Globus pallidus (tissue), 1 donor: ENCODE measurements around the gene MYO7B.

ENCODE experiments used
- DNase-seq: peaks from one replicate; pipeline ENCODE4 v3.0.0-alpha.2; 2015; ENCODE audit warnings: low spot score

Gene MYO7B

DNA sequence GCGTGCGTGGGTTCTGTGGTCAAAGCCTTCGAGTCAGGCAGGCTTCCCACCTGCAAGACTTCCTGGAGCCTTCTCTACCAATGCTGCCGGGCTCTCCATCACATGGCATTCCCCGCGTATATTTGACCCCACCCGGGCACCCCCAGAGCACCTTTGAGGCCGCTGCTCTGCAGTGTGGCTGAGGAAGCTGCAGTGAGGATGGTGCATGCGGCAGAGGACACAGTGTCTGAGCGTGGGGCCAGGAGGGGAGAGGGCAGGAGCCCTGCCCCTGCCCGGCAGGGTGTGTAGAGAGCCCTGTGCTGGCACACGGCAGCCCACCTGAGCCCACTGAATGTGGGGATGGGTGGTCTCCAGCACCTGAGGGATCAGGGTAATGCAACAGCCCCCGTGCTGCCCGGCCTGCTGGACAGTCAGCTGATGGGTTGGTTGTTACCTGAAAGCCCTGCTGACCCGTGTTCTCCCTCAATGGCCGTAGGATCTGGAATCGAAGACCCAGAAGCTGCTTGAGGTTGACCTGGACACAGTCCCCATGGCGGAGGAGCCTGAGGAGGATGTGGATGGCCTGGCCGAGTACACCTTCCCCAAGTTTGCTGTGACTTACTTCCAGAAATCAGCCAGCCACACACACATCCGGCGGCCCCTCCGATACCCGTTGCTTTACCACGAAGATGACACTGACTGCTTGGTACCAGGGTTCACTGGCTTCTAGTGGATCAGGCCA is 73.7 kb downstream of the MYO7B start:
- no peak for DNase-seq

DNA sequence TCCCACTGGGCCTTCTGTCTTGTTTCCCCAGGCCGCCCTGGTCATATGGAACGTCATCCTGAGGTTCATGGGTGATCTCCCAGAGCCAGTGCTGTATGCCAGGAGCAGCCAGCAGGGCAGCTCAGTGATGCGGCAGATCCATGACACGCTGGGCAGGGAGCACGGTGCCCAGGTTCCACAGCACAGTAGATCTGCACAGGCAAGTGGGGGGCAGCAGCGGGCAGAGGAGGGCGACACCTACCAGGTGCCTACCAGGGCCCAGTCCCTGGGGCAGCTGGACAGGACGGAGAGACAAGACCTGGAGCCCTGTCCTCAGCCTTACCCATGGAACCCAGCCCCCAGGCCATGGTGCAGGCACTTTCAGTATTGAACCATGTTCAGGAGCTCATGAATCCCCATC is 74.3 kb downstream of the MYO7B start:
- no peak for DNase-seq

DNA sequence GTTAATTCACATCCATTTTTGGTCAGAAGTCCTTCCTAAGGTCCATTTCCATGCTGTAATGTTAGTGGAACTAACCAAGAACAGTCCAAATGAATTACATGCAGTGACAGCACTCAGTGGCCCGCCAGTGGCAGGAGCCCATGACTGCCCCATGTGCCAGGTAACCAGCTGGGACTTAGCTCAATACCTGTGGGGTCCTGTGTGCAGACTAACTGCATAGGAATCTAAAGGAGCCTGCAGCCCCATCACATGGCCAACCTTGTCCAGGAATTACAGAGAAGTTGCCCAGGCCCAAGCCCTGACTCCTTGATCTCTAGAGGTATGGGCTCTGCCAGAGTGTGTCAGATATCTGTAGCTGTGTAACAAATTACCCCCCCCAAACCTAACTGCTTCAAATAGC is 75.1 kb downstream of the MYO7B start:
- no peak for DNase-seq

DNA sequence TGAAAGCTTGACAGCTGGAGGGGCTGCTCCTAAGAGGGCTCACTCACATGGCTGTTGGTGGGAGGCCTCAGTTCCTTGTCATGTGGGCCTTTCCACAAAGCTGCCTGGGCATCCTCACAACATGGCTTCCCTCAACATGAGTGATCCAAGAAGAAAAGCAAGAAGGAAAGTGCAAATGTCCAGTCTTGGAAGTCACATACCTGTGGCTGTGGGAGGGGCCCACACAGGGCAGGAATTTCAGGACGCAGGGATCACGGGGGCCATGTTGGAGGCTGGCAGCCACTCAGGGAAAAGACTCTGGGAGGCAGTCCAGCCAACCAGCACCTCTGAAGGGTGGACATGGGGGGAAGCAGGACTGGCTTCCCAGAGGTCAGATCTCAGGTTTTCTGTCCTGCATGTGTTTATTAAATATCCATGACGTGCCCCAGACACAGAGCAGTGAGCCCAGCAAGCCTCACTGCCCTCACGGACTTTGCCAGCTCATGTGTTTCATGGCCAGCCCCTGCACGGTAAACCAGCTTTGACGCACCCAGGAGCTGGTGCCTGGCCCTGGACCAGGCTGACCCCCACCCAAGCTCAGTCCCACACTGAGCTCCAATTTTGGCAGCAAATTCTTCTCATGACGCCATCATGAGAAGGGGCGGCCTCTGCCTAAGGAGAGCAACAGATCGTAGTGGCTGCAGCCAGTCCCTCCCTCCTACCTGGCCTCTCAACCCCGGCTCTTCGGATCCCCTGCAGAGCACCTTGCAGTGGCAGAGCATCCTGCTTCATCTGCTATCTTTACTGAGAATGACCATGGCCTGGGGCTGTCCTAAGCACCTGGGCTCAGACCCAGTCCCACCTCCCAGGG is 75.8 kb downstream of the MYO7B start:
- no peak for DNase-seq

DNA sequence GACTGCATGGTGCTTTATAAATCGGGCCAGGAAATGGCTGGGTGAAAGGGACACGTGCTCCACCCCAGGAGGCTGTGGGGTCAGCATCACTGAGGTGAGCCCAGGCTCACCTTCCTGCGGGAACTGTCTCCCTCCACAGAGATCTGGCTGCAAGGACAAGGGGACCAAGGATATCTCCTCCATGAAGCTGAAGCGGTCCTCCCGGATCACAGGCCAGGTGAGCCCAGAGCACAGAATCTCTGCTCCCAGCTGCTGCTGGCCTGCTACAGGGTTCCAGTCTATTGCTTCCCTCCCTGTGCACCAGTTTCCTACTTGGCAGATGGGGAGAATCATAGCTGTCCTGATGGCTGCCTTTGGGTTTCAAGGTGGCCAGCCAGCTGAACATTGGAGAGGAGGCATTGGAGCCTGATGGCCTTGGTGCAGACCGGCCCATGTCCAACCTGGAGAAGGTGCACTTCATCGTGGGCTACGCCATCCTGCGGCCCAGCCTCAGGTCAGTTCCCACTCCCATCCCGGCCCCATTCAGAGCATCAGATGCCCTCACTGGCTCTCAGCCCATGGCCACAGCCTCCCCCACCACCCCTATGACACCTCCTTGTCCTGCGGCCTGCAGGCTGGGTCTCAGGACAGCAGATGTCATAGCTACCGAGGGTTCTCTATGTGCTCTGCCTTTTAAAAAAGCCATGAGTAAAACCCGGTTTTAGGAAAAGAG is 76.8 kb downstream of the MYO7B start:
- DNase-seq: no peak

DNA sequence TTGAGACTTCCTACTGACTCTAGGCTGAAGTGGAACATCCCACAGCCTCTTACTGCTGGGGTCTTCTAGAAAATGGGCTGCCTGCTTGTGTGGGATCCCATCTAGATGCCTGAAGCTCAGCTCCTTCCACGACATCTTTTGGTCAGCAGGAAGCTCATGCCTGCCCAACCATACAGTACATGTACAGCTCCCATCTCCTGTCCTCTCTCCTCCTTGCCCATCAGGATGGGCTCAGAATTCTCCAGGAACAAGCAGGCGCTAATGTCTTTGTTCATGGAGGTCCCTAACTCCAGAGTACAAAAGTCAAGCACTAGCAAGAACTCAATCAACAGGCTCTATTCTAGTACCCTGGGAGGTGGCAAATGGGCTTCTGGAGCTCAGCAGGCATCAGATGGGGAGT is 78.8 kb downstream of the MYO7B start:
- no peak for DNase-seq

DNA sequence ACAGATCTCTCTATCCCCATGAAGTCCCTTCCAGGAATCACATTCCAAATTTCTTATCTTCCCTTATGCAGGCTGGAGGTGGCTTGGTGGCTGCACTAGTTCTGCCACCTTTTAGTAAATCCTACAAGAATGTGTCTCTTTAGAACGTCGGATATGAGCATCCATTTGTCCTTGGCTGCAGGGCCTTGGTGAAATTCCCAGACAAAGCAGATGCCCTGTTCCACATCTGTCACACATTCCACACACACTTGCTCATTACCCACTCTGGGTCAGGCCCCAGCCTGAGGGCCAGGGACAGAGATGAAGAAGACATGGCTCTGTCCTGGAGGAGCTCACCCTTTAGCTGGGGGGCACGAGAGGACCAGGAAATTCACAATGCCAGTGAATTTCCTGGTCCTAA is 79.2 kb downstream of the MYO7B start:
- no peak for DNase-seq

DNA sequence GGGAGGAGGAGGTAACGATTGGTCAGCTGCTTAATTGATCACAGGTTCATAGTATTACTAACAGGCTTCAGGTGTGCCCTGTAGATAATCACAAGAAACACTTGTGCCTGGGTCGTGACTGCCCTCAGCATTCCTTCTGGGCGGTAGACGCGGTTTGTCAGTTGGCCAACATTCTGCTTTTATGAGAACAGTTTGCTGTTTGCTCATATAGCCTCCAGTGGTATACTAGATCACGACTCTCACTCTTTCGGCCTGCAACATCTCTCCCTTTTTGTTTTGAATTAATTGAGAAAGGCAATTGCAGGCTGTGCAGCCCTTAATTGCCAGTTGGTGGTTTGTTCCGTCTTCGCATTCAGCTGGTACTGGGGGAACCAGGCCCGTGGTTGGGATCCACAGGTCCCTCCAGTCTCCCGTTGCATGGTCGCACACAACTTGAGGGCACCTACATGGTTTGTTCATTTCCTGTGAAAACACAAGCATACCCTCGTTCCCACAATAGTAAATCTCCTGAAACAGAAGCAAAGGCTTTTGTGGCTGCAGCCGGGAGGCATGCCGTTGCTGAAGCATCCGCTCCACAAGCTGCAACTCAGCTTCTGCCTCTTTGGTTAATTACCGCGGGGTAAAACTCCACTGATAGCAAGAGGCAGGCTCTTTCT is 80.2 kb downstream of the MYO7B start:
- DNase-seq: no peak

DNA sequence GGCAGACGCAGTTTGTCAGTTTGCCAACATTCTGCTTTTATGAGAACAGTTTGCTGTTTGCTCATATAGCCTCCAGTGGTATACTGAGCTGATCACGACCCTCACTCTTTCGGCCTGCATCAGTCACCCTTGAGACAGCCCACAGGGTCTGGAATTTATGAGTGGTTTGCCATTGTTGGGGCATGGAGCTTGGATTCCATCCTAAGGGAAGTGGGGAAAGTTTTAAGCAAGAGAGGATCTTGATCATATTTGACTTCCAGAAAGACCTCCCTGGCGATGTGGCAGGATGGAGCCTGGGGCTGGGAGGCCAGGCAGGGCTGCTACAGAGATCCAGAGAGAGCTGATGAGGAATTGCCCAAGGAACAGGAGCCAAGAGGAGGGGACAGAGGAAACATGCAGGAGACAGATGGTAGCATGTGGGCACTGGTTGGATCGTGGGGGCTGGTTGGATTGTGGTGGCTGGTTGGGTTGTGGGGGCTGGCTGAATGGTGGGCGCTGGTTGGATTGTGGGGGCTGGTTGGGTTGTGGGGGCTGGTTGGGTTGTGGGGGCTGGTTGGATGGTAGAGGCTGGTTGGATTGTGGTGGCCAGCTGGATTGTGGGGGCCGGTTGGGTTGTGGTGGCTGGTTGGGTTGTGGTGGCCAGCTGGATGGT is 83.2 kb downstream of the MYO7B start:
- no peak for DNase-seq

DNA sequence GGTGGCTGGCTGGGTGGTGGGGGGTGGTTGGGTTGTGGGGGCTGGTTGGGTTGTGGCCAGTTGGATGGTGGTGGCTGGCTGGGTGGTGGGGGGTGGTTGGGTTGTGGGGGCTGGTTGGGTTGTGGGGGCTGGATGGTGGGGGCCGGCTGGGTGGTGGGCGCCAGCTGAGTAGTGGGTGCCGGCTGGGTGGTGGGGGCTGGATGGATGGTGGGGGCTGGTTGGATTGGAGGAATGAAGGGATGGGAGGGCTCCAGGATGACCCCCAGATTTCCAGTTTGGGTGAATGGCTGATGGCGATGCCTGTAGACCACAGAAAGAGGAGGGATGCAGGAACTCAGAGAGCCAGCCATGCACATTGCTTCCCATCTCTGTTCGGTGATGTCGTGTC is 83.7 kb downstream of the MYO7B start:
- DNase-seq: no peak

DNA sequence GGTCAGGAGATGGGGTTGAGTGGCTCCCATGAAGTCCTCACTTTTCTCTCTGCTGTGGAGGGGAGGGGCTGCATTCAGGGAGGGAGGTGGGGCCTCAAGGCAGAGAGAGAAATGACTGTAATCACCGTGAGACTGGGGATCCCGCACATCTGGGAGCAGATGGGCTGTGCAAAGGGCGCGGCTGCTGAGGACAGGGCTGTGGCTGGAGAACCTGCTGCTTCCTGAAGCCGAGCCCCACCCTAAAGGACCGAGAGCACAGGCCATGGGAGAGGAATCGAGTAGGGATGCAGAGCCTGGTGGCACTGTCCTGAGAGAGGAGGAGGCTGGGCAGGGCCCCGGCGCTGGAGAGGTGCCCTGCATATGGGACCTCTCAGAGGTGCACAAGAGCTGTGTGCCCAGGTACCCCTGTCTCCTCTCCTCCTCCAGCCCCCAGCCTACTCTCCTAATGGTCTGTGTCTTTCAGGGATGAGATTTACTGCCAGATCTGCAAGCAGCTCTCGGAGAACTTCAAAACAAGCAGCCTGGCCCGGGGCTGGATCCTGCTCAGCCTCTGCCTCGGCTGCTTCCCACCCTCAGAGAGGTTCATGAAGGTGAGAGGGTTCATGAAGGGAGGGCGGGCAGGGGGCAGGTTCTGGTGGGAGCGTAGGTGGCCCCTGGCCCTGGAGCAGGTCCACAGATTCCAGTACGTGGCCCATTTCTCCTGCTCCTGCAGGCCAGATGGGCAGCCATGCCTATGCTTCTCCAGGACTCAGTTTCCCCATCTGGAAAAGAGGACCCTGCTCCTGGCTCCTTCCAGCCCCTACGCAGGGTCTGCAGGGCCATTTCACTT is 84.6 kb downstream of the MYO7B start:
- no peak for DNase-seq

DNA sequence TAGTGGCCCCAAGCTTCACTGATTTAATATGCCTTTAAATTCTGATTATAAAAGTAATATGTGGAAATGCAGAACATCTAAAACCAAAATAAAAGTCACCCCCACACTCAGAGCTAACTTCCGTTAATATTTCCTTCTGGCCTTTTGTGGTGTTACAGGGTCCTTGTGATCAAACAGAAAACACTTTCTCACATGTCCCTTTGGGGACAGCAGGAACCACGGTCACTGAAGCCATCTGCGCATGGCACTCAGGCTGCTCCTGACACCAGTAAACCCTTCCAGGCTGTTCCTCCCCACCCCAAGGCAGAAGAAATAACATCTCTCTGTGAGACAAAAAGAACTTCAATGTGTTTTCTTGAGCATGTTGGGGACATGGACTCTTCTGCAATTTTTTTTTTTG is 85.4 kb downstream of the MYO7B start:
- no peak for DNase-seq

DNA sequence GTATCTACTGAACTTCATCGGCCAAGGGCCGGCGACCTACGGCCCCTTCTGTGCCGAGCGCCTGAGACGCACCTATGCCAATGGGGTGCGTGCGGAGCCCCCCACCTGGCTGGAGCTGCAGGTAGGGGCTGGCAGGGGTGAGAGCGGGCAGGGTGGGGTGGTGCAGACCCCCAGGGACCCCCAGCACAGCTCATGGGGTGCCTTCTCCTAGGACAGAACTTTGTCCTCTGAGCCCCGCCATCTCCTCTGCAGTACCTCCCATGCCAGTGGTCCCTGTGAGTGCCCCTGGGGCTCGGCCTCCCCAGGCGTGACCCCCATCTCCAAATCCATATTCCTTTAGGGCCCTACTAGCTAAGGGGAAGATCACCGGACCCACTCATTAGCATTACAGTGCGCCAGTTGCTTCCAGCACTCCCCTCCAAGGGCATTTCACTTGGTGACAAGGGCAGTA is 86.5 kb downstream of the MYO7B start:
- no peak for DNase-seq

DNA sequence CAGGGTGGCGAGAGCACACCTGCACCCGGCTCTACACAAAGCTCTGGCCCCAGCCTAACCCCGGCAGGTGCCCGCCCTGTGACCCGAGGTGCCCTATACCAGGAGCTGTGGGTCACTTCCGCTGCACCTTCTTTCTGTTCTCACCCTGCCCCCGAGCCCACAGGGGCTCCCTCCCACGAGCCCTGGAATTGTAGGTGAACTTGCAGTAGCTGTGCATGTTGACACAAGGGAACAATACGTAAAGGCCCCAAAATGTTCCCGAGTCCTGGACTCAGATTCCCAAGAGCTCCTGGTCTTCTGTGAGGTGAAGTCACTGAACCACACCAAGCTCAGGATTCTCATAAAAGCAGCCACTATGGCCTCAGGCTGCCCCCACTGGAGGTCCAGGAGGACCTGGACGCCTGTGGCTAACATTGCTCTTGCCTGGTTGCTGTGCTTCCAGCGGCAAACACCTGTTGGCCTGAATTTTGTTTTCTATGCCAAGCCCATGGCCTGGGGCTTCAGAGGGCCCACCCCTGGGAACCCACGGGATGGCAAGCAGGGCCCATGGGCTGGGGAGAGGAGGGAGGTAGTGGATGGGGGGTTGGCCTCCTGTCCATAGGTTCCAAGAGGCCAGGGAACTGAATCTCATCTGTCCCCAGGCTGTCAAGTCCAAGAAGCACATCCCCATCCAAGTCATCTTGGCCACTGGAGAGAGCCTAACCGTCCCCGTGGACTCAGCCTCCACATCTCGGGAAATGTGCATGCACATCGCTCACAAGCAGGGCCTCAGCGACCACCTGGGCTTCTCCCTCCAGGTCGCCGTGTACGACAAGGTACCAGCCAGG is 87.3 kb downstream of the MYO7B start:
- DNase-seq: no peak

DNA sequence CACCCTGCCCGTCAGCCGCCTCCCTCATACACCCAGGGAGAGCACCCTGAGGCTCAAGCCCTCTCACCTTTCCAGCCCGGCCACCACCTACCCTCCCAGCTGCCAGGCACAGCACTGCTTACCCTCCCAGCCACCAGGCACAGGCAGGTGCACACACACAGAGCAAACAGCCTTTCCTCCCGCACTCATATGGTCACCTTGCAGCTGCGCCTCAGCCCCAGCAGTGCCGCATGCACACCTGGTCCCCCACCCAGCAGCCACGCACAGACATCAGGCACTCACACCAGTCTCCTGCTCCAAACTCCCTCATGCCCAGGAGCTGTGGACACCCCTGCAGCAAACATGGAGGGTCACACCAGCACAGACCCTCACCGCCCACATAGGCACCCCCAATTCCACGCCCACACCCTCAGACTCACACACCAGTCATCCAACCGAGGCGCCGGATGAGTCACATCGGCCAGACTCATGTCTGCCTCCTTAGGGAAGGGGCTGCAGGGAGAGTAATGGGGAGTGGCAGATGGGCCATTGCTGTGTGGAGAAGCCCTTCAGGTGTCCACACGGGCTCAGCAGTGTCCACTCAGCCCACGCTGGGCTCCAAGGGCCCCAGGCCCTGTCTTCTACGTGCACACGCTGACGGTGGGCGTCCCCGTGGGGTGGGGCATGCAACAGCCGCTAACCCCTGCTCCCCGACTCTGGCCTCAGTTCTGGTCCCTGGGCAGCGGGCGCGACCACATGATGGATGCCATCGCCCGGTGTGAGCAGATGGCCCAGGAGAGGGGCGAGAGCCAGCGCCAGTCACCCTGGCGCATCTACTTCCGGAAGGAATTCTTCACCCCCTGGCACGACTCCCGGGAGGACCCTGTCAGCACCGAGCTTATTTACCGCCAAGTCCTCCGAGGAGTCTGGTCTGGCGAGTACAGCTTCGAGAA is 88.2 kb downstream of the MYO7B start:
- no peak for DNase-seq

DNA sequence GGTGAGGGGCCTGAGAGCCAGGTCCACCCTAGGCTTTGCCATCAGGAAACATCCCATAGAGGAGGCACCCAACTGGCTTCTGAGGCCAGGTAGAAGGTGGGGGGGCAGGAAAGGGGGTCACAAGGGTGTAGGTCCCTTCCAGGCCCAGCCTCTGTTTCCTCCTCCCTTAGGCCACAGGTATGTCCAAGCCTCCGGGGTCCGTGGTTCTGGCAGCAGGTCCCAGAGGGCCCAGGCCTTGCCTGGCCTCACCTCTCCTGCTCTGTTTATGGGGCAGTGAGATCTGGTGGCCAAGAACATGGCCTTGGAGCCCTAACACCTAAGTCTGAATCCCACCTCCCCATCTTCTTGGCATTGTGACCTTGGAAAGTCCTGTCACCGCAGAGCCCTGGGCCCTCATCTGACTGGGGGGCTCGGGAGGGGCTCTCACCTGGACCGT is 88.9 kb downstream of the MYO7B start:
- no peak for DNase-seq

DNA sequence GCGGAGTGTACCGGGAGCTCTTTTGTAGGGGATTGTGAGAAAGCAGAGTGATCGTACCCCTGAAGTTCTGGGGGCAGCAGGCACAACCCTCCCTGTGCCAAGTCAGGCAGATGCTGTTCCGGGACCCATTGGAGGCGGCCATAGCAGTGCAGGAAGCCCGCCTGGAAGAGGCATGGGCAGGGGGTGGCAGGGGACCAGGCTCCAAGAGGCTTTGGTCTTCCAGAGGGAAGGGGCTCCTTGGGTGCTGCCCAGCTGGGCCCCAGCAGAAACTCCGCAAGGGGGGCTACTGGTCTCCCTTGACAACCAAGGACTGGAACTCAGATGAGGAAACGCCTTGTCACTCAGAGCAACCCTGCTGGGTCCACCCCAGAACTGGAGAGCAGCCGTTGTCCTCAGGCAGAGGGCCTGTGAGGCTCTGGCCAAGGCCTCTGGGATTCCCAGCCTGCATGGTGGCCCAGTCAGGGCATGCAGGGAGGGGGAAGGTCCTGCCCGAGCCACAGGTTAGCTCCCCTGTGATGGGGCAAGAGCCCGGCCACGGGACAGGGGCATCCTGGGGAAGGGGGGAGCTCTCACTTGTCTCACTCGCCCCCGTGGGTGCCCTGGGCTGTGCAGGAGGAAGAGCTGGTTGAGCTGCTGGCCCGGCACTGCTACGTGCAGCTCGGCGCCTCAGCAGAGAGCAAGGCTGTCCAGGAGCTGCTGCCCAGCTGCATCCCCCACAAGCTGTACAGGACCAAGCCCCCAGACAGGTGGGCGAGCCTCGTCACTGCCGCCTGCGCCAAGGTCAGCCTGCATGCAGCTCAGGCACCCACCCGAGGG is 89.5 kb downstream of the MYO7B start:
- DNase-seq: no peak

DNA sequence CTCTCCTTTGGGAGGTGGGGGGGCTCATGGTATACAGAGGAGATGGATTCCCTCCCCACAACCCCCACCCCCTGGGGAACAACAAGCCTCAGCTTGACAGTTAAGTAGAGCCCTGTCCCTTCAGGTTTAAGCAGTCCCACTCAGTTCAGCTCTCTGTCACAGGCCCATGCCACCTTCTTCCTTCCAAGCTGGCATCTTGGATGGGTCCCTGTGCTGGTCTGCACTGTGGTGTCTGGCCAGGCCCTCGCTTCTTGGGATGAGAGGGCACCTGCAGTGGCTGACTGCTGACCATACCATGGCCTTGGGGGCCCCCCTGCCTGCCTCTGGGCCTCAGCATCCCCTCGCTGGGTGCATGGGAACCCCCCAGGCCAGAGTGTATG is 90.1 kb downstream of the MYO7B start:
- no peak for DNase-seq
